Measurements from ENCODE around the gene SLC18B1.

The SLC18B1 gene

DNA sequence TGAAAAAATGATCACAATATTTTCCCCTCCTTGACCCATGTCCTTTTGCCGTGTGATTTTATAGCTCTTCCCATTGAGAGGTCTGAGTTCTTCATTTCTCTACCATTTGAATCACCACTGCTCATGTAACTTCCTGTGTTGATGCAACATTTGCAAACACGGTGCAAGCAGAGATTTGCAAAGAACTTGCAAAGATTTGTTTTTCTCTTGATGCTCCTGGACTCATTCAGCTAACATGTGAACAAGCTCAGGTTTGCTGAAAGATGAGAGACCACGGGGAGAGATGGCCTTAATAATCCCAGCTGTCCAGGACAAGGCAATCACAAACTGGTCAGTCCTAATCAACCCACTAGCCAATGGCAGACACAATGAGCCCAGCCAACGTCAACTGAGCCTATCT is 49.3 kb downstream of the SLC18B1 start:
- Histone ChIP-seq H3K27me3 (ENCODE audit: control insufficient read depth, insufficient read depth, low read length, poor library complexity, severe bottlenecking) (no peaks in the 10 kb centered on the region), H3K27ac (ENCODE audit: insufficient read depth, low read depth, low read length, poor library complexity, severe bottlenecking) (no peak overlapping the region), H3K9me3 (ENCODE audit: control insufficient read depth, low read length) (no peaks in the 10 kb centered on the region), H3K4me3 (ENCODE audit: insufficient read depth, low read depth, low read length) (no peak overlapping the region), H3K36me3 (ENCODE audit: control insufficient read depth, insufficient read depth, low read length) (no peaks in the 10 kb centered on the region), H3K4me1 (ENCODE audit: control insufficient read depth, insufficient read depth, low read length) (no peaks in the 10 kb centered on the region)
- 90 to 96% methylated on average over 4 of the region's 4 CpGs for WGBS, 2 experiments

DNA sequence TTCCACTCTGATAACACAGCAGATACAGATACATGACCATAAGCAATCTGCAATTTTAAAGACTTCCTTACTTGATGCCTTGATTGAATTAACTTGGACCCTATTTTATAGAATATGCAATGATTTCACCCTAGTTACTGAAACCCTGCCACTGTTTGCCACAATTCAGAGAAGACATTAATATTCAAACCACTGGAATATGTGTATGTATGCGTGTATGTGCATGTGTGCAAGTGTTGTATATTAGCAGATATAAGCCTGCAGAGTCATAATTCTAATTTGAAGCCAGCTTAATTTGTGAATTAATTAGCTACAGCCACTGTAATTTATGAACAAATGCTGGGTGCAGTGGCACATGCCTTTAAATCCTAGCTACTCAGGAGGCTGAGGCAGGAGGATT is 50.0 kb downstream of the SLC18B1 start:
- no peak overlapping the region for H3K27ac ChIP-seq (ENCODE audit: insufficient read depth, low read depth, low read length, poor library complexity, severe bottlenecking)
- H3K9me3 ChIP-seq (ENCODE audit: control insufficient read depth, low read length): no peaks in the 10 kb centered on the region
- no peak overlapping the region for H3K4me3 ChIP-seq (ENCODE audit: insufficient read depth, low read depth, low read length)
- no peaks in the 10 kb centered on the region for H3K27me3 ChIP-seq (ENCODE audit: control insufficient read depth, insufficient read depth, low read length, poor library complexity, severe bottlenecking)
- WGBS, 2 experiments: 94 to 100% methylated on average over 1 of the region's 1 CpG
- no peaks in the 10 kb centered on the region for H3K4me1 ChIP-seq (ENCODE audit: control insufficient read depth, insufficient read depth, low read length)
- H3K36me3 ChIP-seq (ENCODE audit: control insufficient read depth, insufficient read depth, low read length): no peaks in the 10 kb centered on the region

DNA sequence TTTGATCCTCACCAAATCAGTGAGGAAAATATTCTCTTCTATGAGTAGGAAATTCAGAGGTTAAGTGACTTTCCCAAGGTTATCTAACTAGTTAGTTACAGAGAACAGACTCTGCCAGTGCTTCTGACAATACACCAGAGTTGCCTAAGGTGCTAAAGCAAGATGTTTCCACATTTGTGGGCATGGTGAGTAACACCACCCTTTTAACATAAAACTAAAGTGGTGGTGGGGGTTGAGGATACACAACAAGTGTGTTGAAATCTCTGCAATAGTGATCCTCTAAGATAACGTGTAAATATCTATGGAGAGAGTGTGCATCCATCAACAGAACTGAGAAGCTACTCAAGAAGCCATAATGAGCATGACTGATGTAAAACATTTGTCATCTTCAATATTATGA is 52.4 kb downstream of the SLC18B1 start:
- no peaks in the 10 kb centered on the region for H3K36me3 ChIP-seq (ENCODE audit: control insufficient read depth, insufficient read depth, low read length)
- H3K27me3 ChIP-seq (ENCODE audit: control insufficient read depth, insufficient read depth, low read length, poor library complexity, severe bottlenecking): no peaks in the 10 kb centered on the region
- no peak overlapping the region for H3K27ac ChIP-seq (ENCODE audit: insufficient read depth, low read depth, low read length, poor library complexity, severe bottlenecking)
- H3K4me3 ChIP-seq (ENCODE audit: insufficient read depth, low read depth, low read length): no peak overlapping the region
- no peaks in the 10 kb centered on the region for H3K4me1 ChIP-seq (ENCODE audit: control insufficient read depth, insufficient read depth, low read length)
- H3K9me3 ChIP-seq (ENCODE audit: control insufficient read depth, low read length): no peaks in the 10 kb centered on the region
- WGBS, 2 experiments: 80 to 91% methylated on average over 1 of the region's 1 CpG

- no peaks in the 10 kb centered on the region for H3K36me3 ChIP-seq (ENCODE audit: control insufficient read depth, insufficient read depth, low read length)
- 89 to 94% methylated on average over 4 of the region's 4 CpGs for WGBS, 2 experiments
- H3K9me3 ChIP-seq (ENCODE audit: control insufficient read depth, low read length): no peaks in the 10 kb centered on the region
- no peaks in the 10 kb centered on the region for H3K4me1 ChIP-seq (ENCODE audit: control insufficient read depth, insufficient read depth, low read length)
- no peaks in the 10 kb centered on the region for H3K27me3 ChIP-seq (ENCODE audit: control insufficient read depth, insufficient read depth, low read length, poor library complexity, severe bottlenecking)
- H3K27ac ChIP-seq (ENCODE audit: insufficient read depth, low read depth, low read length, poor library complexity, severe bottlenecking): no peak overlapping the region
- no peak overlapping the region for H3K4me3 ChIP-seq (ENCODE audit: insufficient read depth, low read depth, low read length)
These were observed 55.9 kb downstream of the SLC18B1 start for GRCh38 chr6:132742495-132742894.

DNA sequence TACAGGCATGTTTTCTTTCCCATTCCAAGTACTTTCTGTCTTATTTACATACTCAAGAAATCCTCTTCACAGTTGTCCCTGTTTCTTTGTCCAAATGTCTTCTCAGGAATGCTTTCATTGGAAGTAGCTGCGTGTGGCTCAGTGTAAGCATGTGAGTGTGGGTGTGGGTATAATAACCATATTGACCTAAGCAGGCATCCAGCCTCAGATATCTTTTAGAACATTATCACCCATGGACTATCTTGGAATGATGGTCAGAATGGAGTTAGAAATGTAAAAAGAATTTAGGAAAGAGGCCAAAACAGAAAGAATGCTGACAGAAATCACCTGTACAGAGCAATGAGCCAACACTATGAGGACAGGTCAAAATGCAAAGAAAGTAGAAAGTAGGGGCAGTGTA is 57.2 kb downstream of the SLC18B1 start:
- H3K4me3 ChIP-seq (ENCODE audit: insufficient read depth, low read depth, low read length): no peak overlapping the region
- H3K9me3 ChIP-seq (ENCODE audit: control insufficient read depth, low read length): no peaks in the 10 kb centered on the region
- 100% methylated on average over 1 of the region's 1 CpG; no CpG with 5 or more reads in 1 of the 2 experiments for WGBS, 2 experiments
- no peaks in the 10 kb centered on the region for H3K36me3 ChIP-seq (ENCODE audit: control insufficient read depth, insufficient read depth, low read length)
- no peaks in the 10 kb centered on the region for H3K27me3 ChIP-seq (ENCODE audit: control insufficient read depth, insufficient read depth, low read length, poor library complexity, severe bottlenecking)
- no peaks in the 10 kb centered on the region for H3K4me1 ChIP-seq (ENCODE audit: control insufficient read depth, insufficient read depth, low read length)
- no peak overlapping the region for H3K27ac ChIP-seq (ENCODE audit: insufficient read depth, low read depth, low read length, poor library complexity, severe bottlenecking)

DNA sequence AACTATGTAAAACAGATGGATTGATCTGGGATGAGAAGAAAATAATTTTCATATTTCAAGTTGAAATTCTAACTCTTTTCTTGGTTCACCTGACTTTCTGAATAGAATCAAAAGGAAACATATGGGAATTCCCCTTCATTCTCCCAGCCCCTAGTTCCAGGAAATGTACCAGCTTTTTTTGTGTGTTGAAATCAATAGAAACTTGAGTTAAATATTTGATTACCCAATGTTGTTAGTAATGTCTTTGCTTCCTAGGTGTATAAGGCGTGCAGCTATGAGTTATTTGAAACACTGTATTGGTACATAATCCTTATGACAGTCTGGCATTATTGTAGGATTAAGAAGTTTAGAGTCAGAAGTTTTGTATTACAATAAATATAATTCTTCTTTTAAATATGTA is 62.2 kb downstream of the SLC18B1 start:
- H3K4me1 ChIP-seq (ENCODE audit: control insufficient read depth, insufficient read depth, low read length): no peaks in the 10 kb centered on the region
- WGBS, 2 experiments: 85 to 91% methylated on average over 1 of the region's 1 CpG
- no peaks in the 10 kb centered on the region for H3K9me3 ChIP-seq (ENCODE audit: control insufficient read depth, low read length)
- H3K4me3 ChIP-seq (ENCODE audit: insufficient read depth, low read depth, low read length): no peak overlapping the region
- H3K36me3 ChIP-seq (ENCODE audit: control insufficient read depth, insufficient read depth, low read length): no peaks in the 10 kb centered on the region
- no peak overlapping the region for H3K27ac ChIP-seq (ENCODE audit: insufficient read depth, low read depth, low read length, poor library complexity, severe bottlenecking)
- H3K27me3 ChIP-seq (ENCODE audit: control insufficient read depth, insufficient read depth, low read length, poor library complexity, severe bottlenecking): no peaks in the 10 kb centered on the region

GRCh38 chr6:132734694-132735236 is 63.7 kb downstream of the SLC18B1 start:
- no peak overlapping the region for H3K27ac ChIP-seq (ENCODE audit: insufficient read depth, low read depth, low read length, poor library complexity, severe bottlenecking)
- H3K36me3 ChIP-seq (ENCODE audit: control insufficient read depth, insufficient read depth, low read length): no peaks in the 10 kb centered on the region
- no peaks in the 10 kb centered on the region for H3K9me3 ChIP-seq (ENCODE audit: control insufficient read depth, low read length)
- H3K27me3 ChIP-seq (ENCODE audit: control insufficient read depth, insufficient read depth, low read length, poor library complexity, severe bottlenecking): no peaks in the 10 kb centered on the region
- H3K4me1 ChIP-seq (ENCODE audit: control insufficient read depth, insufficient read depth, low read length): no peaks in the 10 kb centered on the region
- WGBS, 2 experiments: 50 to 64% methylated on average over 3 of the region's 3 CpGs
- no peak overlapping the region for H3K4me3 ChIP-seq (ENCODE audit: insufficient read depth, low read depth, low read length)

DNA sequence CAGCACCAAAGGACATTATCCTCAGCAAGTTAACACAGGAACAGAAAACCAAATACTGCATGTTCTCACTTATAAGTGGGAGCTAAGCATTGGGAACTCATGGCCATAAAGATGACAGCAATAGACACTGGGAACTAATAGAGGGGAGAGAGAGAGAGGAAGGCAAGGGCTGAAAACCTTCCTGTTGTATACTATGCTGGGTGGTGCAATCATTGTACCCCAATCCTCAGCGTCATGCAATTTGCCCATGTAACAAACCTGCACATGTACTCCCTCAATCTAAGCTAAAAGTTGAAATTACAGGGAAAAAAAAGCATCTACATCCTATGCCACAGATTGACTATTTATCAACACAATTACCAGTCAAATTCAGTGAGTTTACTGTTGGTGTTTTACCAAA is 64.6 kb downstream of the SLC18B1 start:
- Histone ChIP-seq H3K4me1 (ENCODE audit: control insufficient read depth, insufficient read depth, low read length) (no peaks in the 10 kb centered on the region), H3K27me3 (ENCODE audit: control insufficient read depth, insufficient read depth, low read length, poor library complexity, severe bottlenecking) (no peaks in the 10 kb centered on the region), H3K4me3 (ENCODE audit: insufficient read depth, low read depth, low read length) (no peak overlapping the region), H3K27ac (ENCODE audit: insufficient read depth, low read depth, low read length, poor library complexity, severe bottlenecking) (no peak overlapping the region), H3K36me3 (ENCODE audit: control insufficient read depth, insufficient read depth, low read length) (no peaks in the 10 kb centered on the region), H3K9me3 (ENCODE audit: control insufficient read depth, low read length) (no peaks in the 10 kb centered on the region)
- 90 to 100% methylated on average over 1 of the region's 1 CpG for WGBS, 2 experiments

DNA sequence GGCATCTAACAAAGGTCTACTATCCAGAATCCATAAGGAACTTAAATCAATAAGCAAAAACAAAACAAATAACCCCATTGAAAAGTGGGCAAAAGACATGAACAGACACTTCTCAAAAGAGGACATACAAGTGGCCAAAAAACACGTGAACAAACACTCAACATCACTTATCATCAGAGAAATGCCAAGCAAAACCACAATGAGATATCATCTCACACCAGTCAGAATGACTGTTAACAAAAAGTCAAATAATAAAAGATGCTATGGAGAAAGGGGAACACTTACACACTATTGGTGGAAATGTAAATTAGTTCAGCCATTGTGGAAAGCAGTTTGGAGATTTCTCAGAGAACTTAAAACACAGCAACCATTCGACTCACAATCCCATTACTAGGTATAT is 65.2 kb downstream of the SLC18B1 start:
- no peak overlapping the region for H3K27ac ChIP-seq (ENCODE audit: insufficient read depth, low read depth, low read length, poor library complexity, severe bottlenecking)
- no peaks in the 10 kb centered on the region for H3K4me1 ChIP-seq (ENCODE audit: control insufficient read depth, insufficient read depth, low read length)
- H3K27me3 ChIP-seq (ENCODE audit: control insufficient read depth, insufficient read depth, low read length, poor library complexity, severe bottlenecking): no peaks in the 10 kb centered on the region
- WGBS, 2 experiments: 77 to 86% methylated on average over 2 of the region's 2 CpGs
- H3K36me3 ChIP-seq (ENCODE audit: control insufficient read depth, insufficient read depth, low read length): no peaks in the 10 kb centered on the region
- no peak overlapping the region for H3K4me3 ChIP-seq (ENCODE audit: insufficient read depth, low read depth, low read length)
- H3K9me3 ChIP-seq (ENCODE audit: control insufficient read depth, low read length): no peaks in the 10 kb centered on the region

GRCh38 chr6:132731086-132731485 is 67.4 kb downstream of the SLC18B1 start:
- no peaks in the 10 kb centered on the region for H3K36me3 ChIP-seq (ENCODE audit: control insufficient read depth, insufficient read depth, low read length)
- no peak overlapping the region for H3K4me3 ChIP-seq (ENCODE audit: insufficient read depth, low read depth, low read length)
- no peaks in the 10 kb centered on the region for H3K9me3 ChIP-seq (ENCODE audit: control insufficient read depth, low read length)
- H3K27ac ChIP-seq (ENCODE audit: insufficient read depth, low read depth, low read length, poor library complexity, severe bottlenecking): no peak overlapping the region
- no peaks in the 10 kb centered on the region for H3K4me1 ChIP-seq (ENCODE audit: control insufficient read depth, insufficient read depth, low read length)
- 96 to 100% methylated on average over 1 to 2 of the region's 2 CpGs for WGBS, 2 experiments
- H3K27me3 ChIP-seq (ENCODE audit: control insufficient read depth, insufficient read depth, low read length, poor library complexity, severe bottlenecking): no peaks in the 10 kb centered on the region

DNA sequence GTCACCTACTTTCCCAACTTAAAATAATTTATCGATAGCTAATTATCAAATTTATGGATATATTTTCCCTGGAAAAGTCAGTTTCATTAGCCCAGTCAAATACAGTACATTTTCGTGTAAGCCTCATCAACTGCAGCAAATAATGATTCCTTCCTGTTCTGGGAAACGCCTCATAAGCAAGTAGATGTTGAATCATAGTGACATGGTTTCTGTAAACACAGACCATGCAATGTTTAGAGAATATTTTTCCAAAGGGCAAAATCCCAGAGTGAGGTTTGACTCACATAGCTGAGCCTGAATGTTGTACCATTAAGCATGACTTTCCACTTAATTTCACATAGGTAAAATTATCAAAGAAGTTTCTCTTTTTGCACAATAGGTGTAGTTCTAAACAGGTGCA is 67.9 kb downstream of the SLC18B1 start:
- Histone ChIP-seq H3K4me1 (ENCODE audit: control insufficient read depth, insufficient read depth, low read length) (no peaks in the 10 kb centered on the region), H3K9me3 (ENCODE audit: control insufficient read depth, low read length) (no peaks in the 10 kb centered on the region), H3K27me3 (ENCODE audit: control insufficient read depth, insufficient read depth, low read length, poor library complexity, severe bottlenecking) (no peaks in the 10 kb centered on the region), H3K27ac (ENCODE audit: insufficient read depth, low read depth, low read length, poor library complexity, severe bottlenecking) (no peak overlapping the region), H3K36me3 (ENCODE audit: control insufficient read depth, insufficient read depth, low read length) (no peaks in the 10 kb centered on the region), H3K4me3 (ENCODE audit: insufficient read depth, low read depth, low read length) (no peak overlapping the region)
- WGBS, 2 experiments: 87 to 96% methylated on average over 3 of the region's 3 CpGs
